Upper lobe of right lung (tissue), 1 donor: ENCODE measurements around the gene CFTR. TPM values are rescaled to one million over a fixed set of nuclear protein-coding genes. Genes with fewer than 3 reads are reported as not detected.

Experiments
- ATAC-seq: fragments of 200-7000 bp; cut with Tn5 transposase; one replicate; pipeline ENCODE4 v1.9.1; 2020; ENCODE audit warnings: mild to moderate bottlenecking, moderate library complexity
- DNase-seq: peaks from one replicate; pipeline ENCODE4 v3.0.0-alpha.2; 2020
- H3K27ac ChIP-seq: fragments of 200-600 bp; one replicate; pipeline ENCODE4 v1.8.0; 2022
- H3K27me3 ChIP-seq: fragments of 200-600 bp; one replicate; pipeline ENCODE4 v1.8.0; 2022; ENCODE audit warnings: mild to moderate bottlenecking
- H3K36me3 ChIP-seq: fragments of 200-600 bp; one replicate; pipeline ENCODE4 v1.8.0; 2022
- H3K4me1 ChIP-seq: fragments of 200-600 bp; one replicate; pipeline ENCODE4 v1.8.0; 2022
- H3K4me3 ChIP-seq: fragments of 200-600 bp; one replicate; pipeline ENCODE4 v1.8.0; 2022; ENCODE audit warnings: mild to moderate bottlenecking
- H3K9me3 ChIP-seq: fragments of 200-600 bp; one replicate; pipeline ENCODE4 v1.8.0; 2022
- CTCF ChIP-seq: fragments of 200-600 bp; IDR thresholded peaks from one replicate; pipeline ENCODE4 v1.8.0; 2022; ENCODE audit warnings: antibody characterized with exemption
- intact Hi-C: fragments of 100-400 bp; cut with DNase I; formaldehyde crosslinking; loops from one replicate; pipeline ENCODE4 v1.11.0; 2022
- total RNA-seq: library from RNA; stranded (reverse); fragmentation: NEBNext Ultra II Directional; extraction: Animal tissue kit (Norgen Biotek cat#: 25700); gene quantifications from one replicate; pipeline ENCODE4 v1.2.1, GENCODE V29; 2021
- donor health status: DM: no; HTN: yes; CAD: no; lungs with severe emphysema.

The CFTR gene
- total RNA-seq, 1 donor from 2014 or later = 28.0 TPM

DNA sequence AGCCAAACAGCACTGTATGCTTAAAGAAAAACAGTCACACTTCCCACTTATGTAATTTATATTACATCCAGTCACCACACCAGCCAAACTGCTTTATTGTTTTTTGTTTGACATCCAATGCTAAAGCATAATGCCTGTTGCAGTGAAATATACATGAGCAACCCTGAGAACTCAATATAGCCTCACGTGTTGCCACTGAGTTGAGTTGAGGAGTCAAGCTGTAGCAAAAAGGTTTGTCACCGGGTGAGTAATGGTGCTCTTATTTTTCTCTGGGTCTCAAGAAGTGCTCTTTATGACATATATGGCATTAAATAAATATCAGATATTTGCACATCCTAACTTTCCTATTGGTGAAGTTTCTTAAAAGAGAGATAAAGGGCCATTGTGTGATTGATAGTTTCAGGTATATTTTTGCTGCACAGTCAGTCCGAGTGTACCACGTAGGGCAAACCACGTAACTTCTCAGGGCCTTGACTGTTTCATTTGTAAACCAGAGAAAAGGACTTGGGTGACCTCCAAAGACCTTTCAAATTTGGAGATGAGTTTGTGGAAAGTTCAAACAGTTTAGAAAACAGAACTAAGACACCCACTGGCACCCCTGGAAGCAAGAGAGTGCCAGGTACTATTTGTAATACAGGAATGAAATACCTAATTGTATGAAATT, 168.5 kb downstream of the CFTR start:
- ATAC-seq (no peak), DNase-seq (no peak)
- Histone ChIP-seq H3K4me3 (no peak overlapping the region), H3K4me1 (no peaks in the 10 kb centered on the region), H3K9me3 (no peaks in the 10 kb centered on the region), H3K27me3 (no peaks in the 10 kb centered on the region), H3K27ac (no peak overlapping the region), H3K36me3 (no peaks in the 10 kb centered on the region)
- TF ChIP-seq CTCF = no peak
- intact Hi-C loops = no loop called here

DNA sequence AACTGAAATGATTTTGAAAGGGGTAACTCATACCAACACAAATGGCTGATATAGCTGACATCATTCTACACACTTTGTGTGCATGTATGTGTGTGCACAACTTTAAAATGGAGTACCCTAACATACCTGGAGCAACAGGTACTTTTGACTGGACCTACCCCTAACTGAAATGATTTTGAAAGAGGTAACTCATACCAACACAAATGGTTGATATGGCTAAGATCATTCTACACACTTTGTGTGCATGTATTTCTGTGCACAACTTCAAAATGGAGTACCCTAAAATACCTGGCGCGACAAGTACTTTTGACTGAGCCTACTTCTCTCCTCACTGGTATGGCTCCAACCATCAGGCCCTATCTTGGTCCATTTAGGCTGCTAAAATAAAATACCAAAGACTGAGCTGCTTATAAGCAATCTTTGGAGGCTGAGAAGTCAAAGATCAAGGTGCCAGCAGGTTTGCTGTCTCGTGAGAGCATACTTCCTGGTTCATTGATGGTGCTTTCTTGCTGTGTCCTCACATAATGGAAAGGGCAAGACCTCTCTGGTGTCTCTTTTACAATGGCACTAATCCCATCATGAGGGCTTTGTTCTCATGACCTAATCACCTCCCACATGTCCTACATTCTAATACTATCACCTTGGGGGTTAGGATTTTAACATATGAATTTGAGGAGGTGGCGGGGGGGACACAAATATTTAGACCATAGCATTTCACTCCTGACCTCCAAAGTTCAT, 173.3 kb downstream of the CFTR start:
- ATAC-seq (no peak), DNase-seq (no peak)
- TF ChIP-seq CTCF = no peak
- no peaks in the 10 kb centered on the region for H3K27me3 ChIP-seq
- no peaks in the 10 kb centered on the region for H3K9me3 ChIP-seq
- H3K4me1 ChIP-seq = no peaks in the 10 kb centered on the region
- H3K4me3 ChIP-seq = no peak overlapping the region
- intact Hi-C loops = no loop called here
- H3K36me3 ChIP-seq = no peaks in the 10 kb centered on the region
- no peak overlapping the region for H3K27ac ChIP-seq

DNA sequence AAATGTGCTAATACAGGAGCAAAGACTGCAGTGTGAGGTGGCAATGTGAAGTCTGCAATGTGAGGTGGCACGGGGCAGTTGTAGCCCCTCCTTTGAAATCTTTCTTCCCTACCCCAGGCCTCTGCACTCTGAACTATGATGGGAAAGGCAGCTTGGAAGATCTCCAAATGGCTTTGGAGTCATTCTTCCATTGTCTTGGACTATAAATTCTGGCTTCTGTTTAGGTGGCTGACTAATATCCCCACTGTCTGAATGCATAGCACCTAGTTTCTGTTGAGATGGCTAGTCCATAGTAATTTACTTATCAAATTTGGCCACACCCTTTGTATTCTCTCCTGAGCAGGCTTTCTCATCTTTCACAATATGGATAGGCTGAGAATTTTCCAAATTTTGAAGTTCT, 175.0 kb downstream of the CFTR start:
- Histone ChIP-seq H3K4me3 (no peak overlapping the region), H3K36me3 (no peaks in the 10 kb centered on the region), H3K9me3 (no peaks in the 10 kb centered on the region), H3K27me3 (no peaks in the 10 kb centered on the region), H3K27ac (no peak overlapping the region), H3K4me1 (no peaks in the 10 kb centered on the region)
- intact Hi-C loops = no loop called here
- TF ChIP-seq CTCF = no peak
- ATAC-seq = no peak
- no peak for DNase-seq

GRCh38 chr7:117656806-117657205, 177.0 kb downstream of the CFTR start:
- no peak overlapping the region for H3K27ac ChIP-seq
- DNase-seq (no peak), ATAC-seq (no peak)
- H3K9me3 ChIP-seq = no peaks in the 10 kb centered on the region
- H3K36me3 ChIP-seq = no peaks in the 10 kb centered on the region
- TF ChIP-seq CTCF = no peak
- no peaks in the 10 kb centered on the region for H3K4me1 ChIP-seq
- intact Hi-C loops = no loop called here
- no peak overlapping the region for H3K4me3 ChIP-seq
- H3K27me3 ChIP-seq = no peaks in the 10 kb centered on the region

DNA sequence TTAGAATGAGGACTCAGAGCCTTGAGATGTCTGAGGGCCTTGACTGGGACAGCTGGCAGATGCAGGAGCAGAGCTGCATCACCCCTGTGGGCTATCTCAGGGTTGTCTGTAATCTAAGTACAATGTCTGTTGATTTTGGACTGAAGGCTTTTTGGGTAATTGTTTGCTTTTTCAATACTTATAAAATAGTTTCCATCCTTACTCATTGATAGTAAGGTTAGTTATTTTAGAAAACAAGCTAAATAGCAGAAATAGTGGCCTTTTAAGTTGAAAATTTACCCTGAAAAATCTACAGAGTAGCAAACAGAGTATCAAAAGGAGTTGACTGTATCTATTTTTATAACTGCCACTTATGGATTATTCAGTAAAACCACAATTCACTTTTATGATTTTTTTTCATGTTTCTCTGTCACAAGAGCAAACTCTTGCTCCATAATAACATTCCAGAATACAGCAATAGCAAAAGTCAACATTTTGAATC, 179.7 kb downstream of the CFTR start:
- no peak for TF ChIP-seq CTCF
- H3K9me3 ChIP-seq = no peaks in the 10 kb centered on the region
- no peak overlapping the region for H3K4me3 ChIP-seq
- DNase-seq = no peak
- no peaks in the 10 kb centered on the region for H3K4me1 ChIP-seq
- no peak for ATAC-seq
- intact Hi-C loops = no loop called here
- H3K27ac ChIP-seq = peak overlapping the region; percentile 42
- H3K36me3 ChIP-seq = no peaks in the 10 kb centered on the region
- no peaks in the 10 kb centered on the region for H3K27me3 ChIP-seq
